ENCODE measurements around the gene MRAP2. TPM values are rescaled to one million over a fixed set of nuclear protein-coding genes. Genes with fewer than 3 reads are reported as not detected.

MRAP2 gene
- total RNA-seq, 2 experiments from 2014 or later, result not detected

GRCh38 chr6:84043555-84043954, 10.0 kb downstream of the MRAP2 start:
- no peak for DNase-seq
- intact Hi-C loops (cut with micrococcal nuclease), result no loop called here
- peaks cover 9% of the 10 kb centered on the region for H3K27me3 Mint-ChIP-seq (ENCODE audit: low read depth)
- no peak overlapping the region for H3K27ac Mint-ChIP-seq
- H3K4me1 Mint-ChIP-seq (ENCODE audit: low read depth), result no peaks in the 10 kb centered on the region
- CTCF ChIA-PET, result no interaction called here
- no peaks in the 10 kb centered on the region for H3K9me3 Mint-ChIP-seq
- H3K36me3 Mint-ChIP-seq (ENCODE audit: low read depth), result no peaks in the 10 kb centered on the region
- no peak overlapping the region for H3K4me3 Mint-ChIP-seq

GRCh38 chr6:84046755-84047154, 13.2 kb downstream of the MRAP2 start:
- H3K27me3 Mint-ChIP-seq (ENCODE audit: low read depth), result peaks cover 4% of the 10 kb centered on the region
- H3K27ac Mint-ChIP-seq, result no peak overlapping the region
- DNase-seq, result no peak
- intact Hi-C loops (cut with micrococcal nuclease), result no loop called here
- H3K4me1 Mint-ChIP-seq (ENCODE audit: low read depth), result no peaks in the 10 kb centered on the region
- H3K36me3 Mint-ChIP-seq (ENCODE audit: low read depth), result no peaks in the 10 kb centered on the region
- no peak overlapping the region for H3K4me3 Mint-ChIP-seq
- no peaks in the 10 kb centered on the region for H3K9me3 Mint-ChIP-seq
- CTCF ChIA-PET, result interaction anchor here (0.7 kb wide), 1 partner anchor 160 kb away, joined by 3 read pairs; no protein-coding TSS in a partner anchor

GRCh38 chr6:84048588-84048987, 15.0 kb downstream of the MRAP2 start:
- H3K4me1 Mint-ChIP-seq (ENCODE audit: low read depth), result no peaks in the 10 kb centered on the region
- no peak overlapping the region for H3K4me3 Mint-ChIP-seq
- no peaks in the 10 kb centered on the region for H3K9me3 Mint-ChIP-seq
- H3K36me3 Mint-ChIP-seq (ENCODE audit: low read depth), result no peaks in the 10 kb centered on the region
- peaks cover 3% of the 10 kb centered on the region for H3K27me3 Mint-ChIP-seq (ENCODE audit: low read depth)
- intact Hi-C loops (cut with micrococcal nuclease), result no loop called here
- DNase-seq, result no peak
- CTCF ChIA-PET, result no interaction called here
- H3K27ac Mint-ChIP-seq, result no peak overlapping the region

DNA sequence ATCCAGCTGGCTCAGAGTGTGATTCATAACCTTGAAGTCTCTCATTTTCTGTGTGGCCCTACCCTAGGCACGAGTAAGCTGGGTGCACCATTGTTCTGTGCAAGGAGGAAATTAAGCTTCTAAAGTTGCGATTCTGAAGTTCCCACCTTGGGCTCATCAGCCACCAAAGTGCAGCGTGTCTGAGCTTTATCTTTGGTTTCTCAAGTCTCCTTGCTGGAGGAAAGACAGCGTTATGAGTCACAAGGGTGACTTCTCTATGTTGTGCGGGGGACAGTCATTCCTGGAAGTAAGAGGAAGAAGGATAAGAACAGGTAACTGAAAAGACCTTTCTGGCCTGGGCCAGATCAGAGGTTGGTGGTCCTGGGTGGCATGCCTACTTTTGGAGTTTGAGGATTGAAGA, 16.8 kb downstream of the MRAP2 start:
- H3K4me3 Mint-ChIP-seq, result no peak overlapping the region
- intact Hi-C loops (cut with micrococcal nuclease), result no loop called here
- no peaks in the 10 kb centered on the region for H3K9me3 Mint-ChIP-seq
- no peaks in the 10 kb centered on the region for H3K4me1 Mint-ChIP-seq (ENCODE audit: low read depth)
- no peaks in the 10 kb centered on the region for H3K27me3 Mint-ChIP-seq (ENCODE audit: low read depth)
- no peak for DNase-seq
- H3K27ac Mint-ChIP-seq, result no peak overlapping the region
- CTCF ChIA-PET, result no interaction called here
- no peaks in the 10 kb centered on the region for H3K36me3 Mint-ChIP-seq (ENCODE audit: low read depth)

DNA sequence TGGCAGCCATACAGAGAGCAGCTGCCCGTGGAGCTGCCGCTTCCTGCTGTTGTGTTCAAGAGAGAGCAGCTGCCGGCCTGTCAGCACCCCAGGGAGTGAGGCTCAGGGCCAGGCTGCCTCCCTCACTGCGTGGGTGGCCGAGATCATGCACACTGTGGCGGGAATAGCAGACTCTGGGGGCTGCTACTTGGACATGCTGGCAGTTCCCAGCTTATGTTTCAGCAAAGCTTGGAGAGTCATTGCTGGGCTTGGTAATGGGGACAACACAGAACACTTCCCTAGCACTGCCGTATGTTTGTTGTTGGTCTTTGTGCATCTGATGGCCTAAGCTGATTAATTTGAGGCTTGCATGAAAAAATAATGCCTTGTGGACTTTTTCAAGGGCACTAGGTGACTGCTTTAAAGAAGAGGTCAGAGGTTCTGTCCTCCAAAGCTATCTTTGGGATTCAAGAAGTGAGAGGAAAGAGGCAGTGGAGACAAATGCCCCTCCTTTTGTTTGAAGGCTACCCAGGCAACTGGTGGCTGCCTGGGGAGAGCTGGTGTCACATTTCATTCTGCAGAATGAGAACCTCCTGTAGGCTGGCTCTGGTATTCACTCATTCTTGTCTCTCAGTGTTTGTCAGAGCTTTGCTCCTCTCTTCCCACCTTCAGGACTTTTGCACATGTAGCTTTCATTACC, 18.8 kb downstream of the MRAP2 start:
- Mint-ChIP-seq H3K4me3 (no peak overlapping the region), H3K27me3 (ENCODE audit: low read depth) (no peaks in the 10 kb centered on the region), H3K36me3 (ENCODE audit: low read depth) (no peaks in the 10 kb centered on the region), H3K27ac (no peak overlapping the region), H3K9me3 (no peaks in the 10 kb centered on the region), H3K4me1 (ENCODE audit: low read depth) (no peaks in the 10 kb centered on the region)
- no peak for DNase-seq
- intact Hi-C loops (cut with micrococcal nuclease), result no loop called here
- CTCF ChIA-PET, result no interaction called here

- Mint-ChIP-seq H3K4me1 (ENCODE audit: low read depth) (no peaks in the 10 kb centered on the region), H3K27me3 (ENCODE audit: low read depth) (no peaks in the 10 kb centered on the region), H3K36me3 (ENCODE audit: low read depth) (no peaks in the 10 kb centered on the region), H3K27ac (no peak overlapping the region), H3K9me3 (no peaks in the 10 kb centered on the region), H3K4me3 (no peak overlapping the region)
- CTCF ChIA-PET, result no interaction called here
- no peak for DNase-seq
- intact Hi-C loops (cut with micrococcal nuclease), result no loop called here
Measured at GRCh38 chr6:84052883-84053241, 19.3 kb downstream of the MRAP2 start.

- no peak for DNase-seq
- Mint-ChIP-seq H3K27ac (no peak overlapping the region), H3K4me3 (no peak overlapping the region), H3K4me1 (ENCODE audit: low read depth) (no peaks in the 10 kb centered on the region), H3K9me3 (no peaks in the 10 kb centered on the region), H3K27me3 (ENCODE audit: low read depth) (no peaks in the 10 kb centered on the region), H3K36me3 (ENCODE audit: low read depth) (no peaks in the 10 kb centered on the region)
- CTCF ChIA-PET, result no interaction called here
- intact Hi-C loops (cut with micrococcal nuclease), result no loop called here
Measured at GRCh38 chr6:84055647-84056046, 22.1 kb downstream of the MRAP2 start.

DNA sequence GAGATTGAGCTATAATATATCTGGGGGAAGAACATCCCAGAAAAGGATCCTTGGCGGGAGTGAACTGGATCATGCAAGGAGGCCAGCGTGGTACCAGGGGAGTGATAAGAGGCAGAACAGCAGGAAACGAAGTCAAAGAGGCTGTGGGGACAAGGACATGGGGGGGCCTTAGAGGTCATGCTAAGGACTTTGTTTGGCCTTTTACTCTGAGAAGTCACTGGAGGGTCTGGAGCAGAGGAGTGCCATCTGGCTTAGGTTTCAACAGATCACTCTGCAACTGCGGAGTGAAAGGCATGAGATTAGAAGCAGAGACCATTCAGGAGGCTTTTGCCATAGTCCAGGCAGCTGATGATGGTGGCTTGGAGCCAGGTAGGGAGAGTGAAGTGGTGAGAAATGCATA, 24.3 kb downstream of the MRAP2 start:
- H3K36me3 Mint-ChIP-seq (ENCODE audit: low read depth), result no peaks in the 10 kb centered on the region
- H3K27me3 Mint-ChIP-seq (ENCODE audit: low read depth), result no peaks in the 10 kb centered on the region
- no peaks in the 10 kb centered on the region for H3K4me1 Mint-ChIP-seq (ENCODE audit: low read depth)
- intact Hi-C loops (cut with micrococcal nuclease), result no loop called here
- H3K9me3 Mint-ChIP-seq, result no peaks in the 10 kb centered on the region
- DNase-seq, result no peak
- CTCF ChIA-PET, result no interaction called here
- H3K27ac Mint-ChIP-seq, result no peak overlapping the region
- H3K4me3 Mint-ChIP-seq, result no peak overlapping the region

- Mint-ChIP-seq H3K4me3 (no peak overlapping the region), H3K27ac (no peak overlapping the region), H3K36me3 (ENCODE audit: low read depth) (no peaks in the 10 kb centered on the region), H3K4me1 (ENCODE audit: low read depth) (no peaks in the 10 kb centered on the region), H3K9me3 (no peaks in the 10 kb centered on the region), H3K27me3 (ENCODE audit: low read depth) (no peaks in the 10 kb centered on the region)
- no peak for DNase-seq
- CTCF ChIA-PET, result no interaction called here
- intact Hi-C loops (cut with micrococcal nuclease), result no loop called here
Measured at GRCh38 chr6:84059082-84059481, 25.5 kb downstream of the MRAP2 start.

- intact Hi-C loops (cut with micrococcal nuclease), result no loop called here
- Mint-ChIP-seq H3K4me1 (ENCODE audit: low read depth) (no peaks in the 10 kb centered on the region), H3K27ac (no peak overlapping the region), H3K36me3 (ENCODE audit: low read depth) (no peaks in the 10 kb centered on the region), H3K27me3 (ENCODE audit: low read depth) (no peaks in the 10 kb centered on the region), H3K4me3 (no peak overlapping the region), H3K9me3 (no peaks in the 10 kb centered on the region)
- CTCF ChIA-PET, result no interaction called here
- no peak for DNase-seq
Measured at GRCh38 chr6:84061174-84061573, 27.6 kb downstream of the MRAP2 start.

DNA sequence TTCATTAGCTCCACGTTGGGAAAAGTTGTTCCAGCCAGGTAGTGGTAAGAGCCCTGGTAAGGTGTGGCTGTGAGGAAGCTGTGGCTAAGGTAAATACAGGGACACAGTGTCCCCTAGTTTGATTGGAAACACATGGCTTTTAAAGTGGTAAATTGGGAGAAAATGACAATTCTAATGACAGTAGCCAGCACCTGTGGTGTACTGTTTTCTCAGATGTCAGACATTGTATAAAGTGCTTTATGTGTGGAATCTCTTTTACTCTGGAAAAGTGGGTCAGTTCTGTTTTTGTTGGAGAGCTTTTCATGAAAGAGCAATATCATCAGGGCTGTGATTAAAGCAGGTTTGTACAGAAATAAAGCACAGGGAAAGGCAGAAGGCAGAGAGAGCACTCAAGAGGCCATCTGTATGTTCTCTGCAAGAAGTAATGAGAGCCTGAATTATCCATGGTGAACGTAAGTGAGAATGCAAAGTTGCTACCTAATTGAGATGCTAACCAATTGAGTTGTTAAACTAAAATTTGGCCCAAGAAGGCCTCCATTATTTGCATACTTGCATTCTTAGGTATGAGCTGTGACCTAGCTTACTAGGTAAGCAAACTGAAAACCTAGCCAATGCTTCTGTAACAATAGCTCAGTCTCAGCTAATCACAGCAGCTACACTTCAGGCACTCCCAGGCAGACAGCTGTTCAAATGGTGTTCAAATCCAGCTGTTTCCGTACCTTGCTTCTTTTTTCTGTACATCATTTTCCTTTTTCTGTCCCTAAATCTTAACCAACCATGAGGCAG, 28.2 kb downstream of the MRAP2 start:
- intact Hi-C loops (cut with micrococcal nuclease), result no loop called here
- no peaks in the 10 kb centered on the region for H3K36me3 Mint-ChIP-seq (ENCODE audit: low read depth)
- no peaks in the 10 kb centered on the region for H3K9me3 Mint-ChIP-seq
- no peak overlapping the region for H3K27ac Mint-ChIP-seq
- DNase-seq, result no peak
- H3K4me3 Mint-ChIP-seq, result no peak overlapping the region
- H3K4me1 Mint-ChIP-seq (ENCODE audit: low read depth), result no peaks in the 10 kb centered on the region
- CTCF ChIA-PET, result no interaction called here
- no peaks in the 10 kb centered on the region for H3K27me3 Mint-ChIP-seq (ENCODE audit: low read depth)

DNA sequence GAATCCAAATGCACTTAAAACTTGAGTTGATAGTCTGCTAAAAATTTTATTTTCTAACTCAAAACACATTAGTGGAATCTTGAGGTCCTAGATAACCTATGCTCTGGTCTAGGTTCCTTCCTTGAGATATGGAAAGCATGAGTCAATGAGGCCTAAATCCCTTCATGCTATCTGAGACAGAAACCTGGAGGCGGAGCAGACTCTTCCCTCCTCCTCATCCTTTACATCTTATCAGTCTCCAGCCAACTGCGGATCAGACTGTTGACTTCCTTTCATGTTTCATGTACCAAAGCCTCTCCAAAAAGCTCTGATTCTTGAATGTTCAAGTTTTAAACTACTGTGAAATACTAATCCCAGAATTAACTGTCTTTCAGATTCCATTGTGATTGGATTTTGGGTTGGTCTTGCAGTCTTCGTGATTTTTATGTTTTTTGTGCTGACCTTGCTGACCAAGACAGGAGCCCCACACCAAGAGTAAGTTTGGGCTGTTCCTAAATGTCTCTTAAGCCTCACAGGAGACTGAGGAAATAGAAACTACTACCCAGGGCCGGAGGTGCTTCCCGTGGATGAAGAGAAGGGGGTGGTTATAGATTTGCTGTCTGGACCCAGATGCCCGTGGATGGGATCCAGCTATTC, 29.1 kb downstream of the MRAP2 start:
- no peak overlapping the region for H3K4me3 Mint-ChIP-seq
- H3K27me3 Mint-ChIP-seq (ENCODE audit: low read depth), result no peaks in the 10 kb centered on the region
- no peaks in the 10 kb centered on the region for H3K4me1 Mint-ChIP-seq (ENCODE audit: low read depth)
- H3K9me3 Mint-ChIP-seq, result no peaks in the 10 kb centered on the region
- H3K36me3 Mint-ChIP-seq (ENCODE audit: low read depth), result no peaks in the 10 kb centered on the region
- CTCF ChIA-PET, result no interaction called here
- no peak overlapping the region for H3K27ac Mint-ChIP-seq
- intact Hi-C loops (cut with micrococcal nuclease), result no loop called here
- DNase-seq, result no peak

DNA sequence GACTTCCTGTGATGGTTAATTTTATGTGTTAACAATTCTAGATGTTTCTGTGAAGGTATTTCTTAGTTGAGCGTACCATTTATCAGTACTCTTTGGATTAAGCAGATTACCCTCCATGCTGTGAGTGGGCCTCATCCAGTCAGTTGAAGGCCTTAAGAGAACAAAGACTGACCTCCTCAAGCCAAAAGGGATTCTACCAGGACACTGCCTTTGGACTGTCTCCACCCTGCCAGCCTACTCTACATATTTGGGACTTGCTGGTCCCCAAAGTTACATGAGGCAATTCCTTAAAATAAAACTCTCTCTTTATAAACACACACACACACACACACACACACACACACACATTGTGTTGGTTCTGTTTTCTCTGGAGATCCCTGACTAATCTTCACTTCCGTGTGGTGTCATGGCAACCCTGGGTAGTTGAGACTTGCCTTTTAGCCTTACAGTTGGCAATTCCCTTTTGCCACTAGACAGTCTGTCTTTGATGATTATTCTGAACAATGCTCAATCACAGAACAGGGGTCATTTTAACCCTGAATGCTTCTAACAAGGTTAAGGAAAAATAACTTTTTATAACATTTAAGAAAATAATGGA, 32.2 kb downstream of the MRAP2 start:
- Mint-ChIP-seq H3K36me3 (ENCODE audit: low read depth) (peaks cover 1% of the 10 kb centered on the region), H3K9me3 (no peaks in the 10 kb centered on the region), H3K4me1 (ENCODE audit: low read depth) (no peaks in the 10 kb centered on the region), H3K27me3 (ENCODE audit: low read depth) (no peaks in the 10 kb centered on the region), H3K27ac (no peak overlapping the region), H3K4me3 (no peak overlapping the region)
- intact Hi-C loops (cut with micrococcal nuclease), result no loop called here
- CTCF ChIA-PET, result no interaction called here
- no peak for DNase-seq

Data from activated naive CD4-positive, alpha-beta T cell treated with anti-CD3 and anti-CD28 coated beads for 36 hours (primary cell).